M059J (cell line): ENCODE measurements around the gene CALN1. TPM values are rescaled to one million over a fixed set of nuclear protein-coding genes. Genes with fewer than 3 reads are reported as not detected.
"Not testable (repeated sequence)": the region's sequence is repeated elsewhere in the genome, so short reads cannot be mapped to it uniquely, and the experiment has no call there.

Source experiments
- DNase-seq: peaks from one replicate; pipeline ENCODE4 v3.0.0-alpha.2; 2012; ENCODE audit warnings: low read depth
- total RNA-seq: library from RNA; depleted of rRNA; stranded (reverse); fragments of >200 nt; shearing (Covaris generic); gene quantifications from 2 replicates; pipeline ENCODE4 v1.2.3, GENCODE V29; 2014; rRNA removed

Gene CALN1
- not detected in 2 replicates for total RNA-seq

GRCh38 chr7:72412121-72412618 lies at the start of gene CALN1:
TSS of gene CALN1 (minus strand) at chr7:72412338.
- DNase-seq = not testable (repeated sequence)

GRCh38 chr7:72453471-72453870 lies 41.3 kb upstream of the CALN1 start:
- no peak for DNase-seq

GRCh38 chr7:72447465-72448204 lies 35.5 kb upstream of the CALN1 start:
- DNase-seq = no peak

GRCh38 chr7:72446591-72447462 lies 34.7 kb upstream of the CALN1 start:
- DNase-seq = no peak

GRCh38 chr7:72446131-72446530 lies 34.0 kb upstream of the CALN1 start:
- DNase-seq = no peak

- DNase-seq = no peak
These were observed 33.4 kb upstream of the CALN1 start for GRCh38 chr7:72445580-72445979.

- DNase-seq = no peak
These were observed 32.9 kb upstream of the CALN1 start for GRCh38 chr7:72445075-72445474.

- no peak for DNase-seq
These were observed 32.1 kb upstream of the CALN1 start for GRCh38 chr7:72444026-72444776.

GRCh38 chr7:72441791-72442190 lies 29.7 kb upstream of the CALN1 start:
- DNase-seq = peak; percentile 6

GRCh38 chr7:72438491-72438890 lies 26.4 kb upstream of the CALN1 start:
- DNase-seq = no peak

- DNase-seq = no peak
These were observed 25.5 kb upstream of the CALN1 start for GRCh38 chr7:72437610-72438009.

- no peak for DNase-seq
These were observed 25.0 kb upstream of the CALN1 start for GRCh38 chr7:72437061-72437585.

- no peak for DNase-seq
These were observed 23.9 kb upstream of the CALN1 start for GRCh38 chr7:72435925-72436480.

- DNase-seq = no peak
These were observed 23.2 kb upstream of the CALN1 start for GRCh38 chr7:72435366-72435765.

GRCh38 chr7:72430531-72430930 lies 18.4 kb upstream of the CALN1 start:
- DNase-seq = no peak

GRCh38 chr7:72429316-72429715 lies 17.2 kb upstream of the CALN1 start:
- no peak for DNase-seq

GRCh38 chr7:72416846-72417245 lies 4.7 kb upstream of the CALN1 start:
- no peak for DNase-seq

GRCh38 chr7:72415586-72415985 lies 3.4 kb upstream of the CALN1 start:
- DNase-seq = no peak

GRCh38 chr7:72413886-72414285 lies 1.7 kb upstream of the CALN1 start:
- no peak for DNase-seq

GRCh38 chr7:72413290-72413689 lies 1.2 kb upstream of the CALN1 start:
- DNase-seq = no peak

GRCh38 chr7:72411419-72411818 lies 719 bp downstream of the CALN1 start:
- DNase-seq = no peak

- DNase-seq = no peak
These were observed 2.5 kb downstream of the CALN1 start for GRCh38 chr7:72409638-72410015.
